GM10266 (cell line): ENCODE measurements around the gene CFAP141.
"Not testable (repeated sequence)": the region's sequence is repeated elsewhere in the genome, so short reads cannot be mapped to it uniquely, and the experiment has no call there.

Source experiments
- DNase-seq: peaks from one replicate; pipeline ENCODE4 v3.0.0; 2012; ENCODE audit errors: extremely low spot score
- TF ChIP-seq, protein P1 (sequence below): IDR thresholded peaks from 2 replicates; pipeline ENCODE4 v1.5.1; 2012; ENCODE audit warnings: mild to moderate bottlenecking, low read depth; ENCODE audit not compliant: control insufficient read depth, insufficient read depth; ENCODE audit errors: missing control alignments

The CFAP141 gene

DNA sequence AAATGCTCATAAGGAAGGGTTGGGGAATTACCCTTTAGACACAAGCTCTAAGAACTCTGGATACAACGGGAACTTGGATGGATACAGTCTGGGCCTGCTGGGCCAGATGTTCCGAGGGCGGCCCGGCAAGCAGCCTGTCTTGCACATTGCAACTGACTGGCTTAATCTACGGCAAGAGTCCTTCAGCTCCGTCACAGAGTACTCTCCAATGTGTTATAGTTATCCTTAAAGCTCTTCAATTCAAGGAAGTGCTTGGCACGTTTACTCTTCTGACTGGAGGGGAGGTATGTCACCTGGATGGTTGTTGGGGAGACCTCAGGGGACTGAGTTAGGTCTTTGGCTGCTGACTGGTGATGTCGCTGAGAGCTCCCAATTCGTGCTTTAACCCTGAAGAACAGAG lies 1.1 kb upstream of the CFAP141 start:
- TF ChIP-seq, protein P1, sequence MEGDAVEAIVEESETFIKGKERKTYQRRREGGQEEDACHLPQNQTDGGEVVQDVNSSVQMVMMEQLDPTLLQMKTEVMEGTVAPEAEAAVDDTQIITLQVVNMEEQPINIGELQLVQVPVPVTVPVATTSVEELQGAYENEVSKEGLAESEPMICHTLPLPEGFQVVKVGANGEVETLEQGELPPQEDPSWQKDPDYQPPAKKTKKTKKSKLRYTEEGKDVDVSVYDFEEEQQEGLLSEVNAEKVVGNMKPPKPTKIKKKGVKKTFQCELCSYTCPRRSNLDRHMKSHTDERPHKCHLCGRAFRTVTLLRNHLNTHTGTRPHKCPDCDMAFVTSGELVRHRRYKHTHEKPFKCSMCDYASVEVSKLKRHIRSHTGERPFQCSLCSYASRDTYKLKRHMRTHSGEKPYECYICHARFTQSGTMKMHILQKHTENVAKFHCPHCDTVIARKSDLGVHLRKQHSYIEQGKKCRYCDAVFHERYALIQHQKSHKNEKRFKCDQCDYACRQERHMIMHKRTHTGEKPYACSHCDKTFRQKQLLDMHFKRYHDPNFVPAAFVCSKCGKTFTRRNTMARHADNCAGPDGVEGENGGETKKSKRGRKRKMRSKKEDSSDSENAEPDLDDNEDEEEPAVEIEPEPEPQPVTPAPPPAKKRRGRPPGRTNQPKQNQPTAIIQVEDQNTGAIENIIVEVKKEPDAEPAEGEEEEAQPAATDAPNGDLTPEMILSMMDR = no peak

DNA sequence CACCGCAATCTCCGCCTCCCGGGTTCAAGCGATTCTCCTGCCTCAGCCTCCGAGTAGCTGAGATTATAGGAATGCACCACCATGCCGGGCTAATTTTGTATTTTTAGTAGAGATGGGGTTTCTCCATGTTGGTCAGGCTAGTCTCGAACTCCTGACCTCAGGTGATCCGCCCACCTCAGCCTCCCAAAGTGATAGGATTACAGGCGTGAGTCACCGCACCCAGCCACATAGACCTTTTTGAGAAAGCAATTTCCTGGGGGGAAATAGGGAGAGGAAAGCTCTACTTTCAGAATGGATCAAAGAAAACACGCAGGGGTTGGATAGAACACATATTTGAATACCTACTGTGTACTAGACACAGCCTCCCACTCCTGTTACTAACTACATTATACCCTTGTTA lies 355 bp downstream of the CFAP141 start:
- DNase-seq = not testable (repeated sequence)

More for the DNA sequence above, 1.1 kb upstream of the CFAP141 start:
- no peak for DNase-seq

DNA sequence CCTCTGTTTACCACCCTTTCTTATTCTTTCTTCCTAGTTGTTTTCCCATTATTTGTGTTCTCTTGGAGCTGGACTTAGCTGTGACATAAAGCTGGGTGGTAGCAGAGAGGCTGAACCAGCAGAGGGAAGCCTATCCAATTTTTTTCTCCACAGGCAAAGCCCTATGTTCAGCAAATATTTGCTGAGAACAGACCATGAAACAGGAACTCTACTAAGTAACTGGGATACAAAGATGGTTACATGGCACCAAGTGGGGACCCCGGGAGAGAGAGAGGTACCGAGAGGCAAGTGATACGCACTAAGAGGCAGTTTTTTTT lies 6.6 kb downstream of the CFAP141 start:
- TF ChIP-seq, protein P1 = no peak
- DNase-seq = no peak

DNA sequence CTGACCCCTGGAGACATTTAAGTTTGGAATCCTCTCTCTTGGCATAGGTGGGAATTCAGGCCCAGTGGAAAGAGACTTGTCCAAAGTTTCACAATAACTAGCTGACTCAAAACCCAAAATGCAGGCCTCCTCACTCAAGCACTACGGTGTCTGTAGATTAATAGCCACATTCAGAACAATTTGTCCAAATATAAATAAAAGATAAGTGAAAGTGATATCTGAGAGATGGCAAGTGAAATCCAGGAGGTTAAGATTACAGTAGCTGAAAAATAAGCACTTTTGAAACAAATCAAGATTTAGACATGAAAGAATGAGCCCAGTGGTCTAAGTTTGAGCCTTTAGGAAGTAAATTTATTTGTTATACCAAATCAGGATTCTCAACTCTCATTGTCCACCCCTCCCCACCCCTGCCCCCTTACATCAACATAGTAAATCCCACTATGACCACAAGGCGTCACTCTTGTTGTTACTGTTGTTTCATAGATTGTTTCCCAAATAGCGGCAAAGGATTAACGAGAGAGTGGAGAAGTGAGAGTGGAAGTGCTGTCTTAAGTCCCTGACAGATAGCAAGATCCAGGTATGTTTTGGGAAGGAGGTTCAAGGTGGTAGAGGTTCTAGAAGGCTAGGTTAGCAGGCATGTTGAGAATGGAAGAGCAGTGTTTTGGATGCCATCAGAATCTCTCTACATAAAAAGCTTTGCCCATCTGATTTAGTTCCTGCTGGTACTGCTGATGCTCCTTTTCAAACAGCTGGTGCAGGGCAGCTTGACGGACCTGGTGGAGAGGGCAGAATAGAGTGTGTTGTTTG lies 7.2 kb downstream of the CFAP141 start:
- TF ChIP-seq, protein P1 = peak; percentile 57
- peak; percentile 43 for DNase-seq

DNA sequence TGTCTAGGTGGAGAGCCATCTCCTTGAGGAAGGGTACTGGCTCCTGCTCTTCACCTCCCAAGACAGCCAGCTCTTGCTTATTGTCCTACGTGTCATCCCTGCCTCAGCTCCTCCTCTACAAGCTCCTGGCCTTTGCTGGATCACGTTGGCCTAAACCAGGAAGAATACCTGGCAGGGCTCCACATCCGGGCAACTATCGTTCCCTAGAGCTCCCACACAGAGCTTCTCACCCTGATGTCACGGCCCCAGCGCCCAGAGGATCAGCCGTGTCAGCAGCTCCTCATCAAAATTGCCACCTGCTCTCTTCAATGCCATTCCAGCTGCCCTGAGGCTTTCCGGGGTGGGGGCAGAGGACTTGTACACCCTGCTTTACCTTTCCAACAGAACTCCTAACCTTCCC lies 12.3 kb downstream of the CFAP141 start:
- DNase-seq = no peak
- TF ChIP-seq, protein P1 = no peak

DNA sequence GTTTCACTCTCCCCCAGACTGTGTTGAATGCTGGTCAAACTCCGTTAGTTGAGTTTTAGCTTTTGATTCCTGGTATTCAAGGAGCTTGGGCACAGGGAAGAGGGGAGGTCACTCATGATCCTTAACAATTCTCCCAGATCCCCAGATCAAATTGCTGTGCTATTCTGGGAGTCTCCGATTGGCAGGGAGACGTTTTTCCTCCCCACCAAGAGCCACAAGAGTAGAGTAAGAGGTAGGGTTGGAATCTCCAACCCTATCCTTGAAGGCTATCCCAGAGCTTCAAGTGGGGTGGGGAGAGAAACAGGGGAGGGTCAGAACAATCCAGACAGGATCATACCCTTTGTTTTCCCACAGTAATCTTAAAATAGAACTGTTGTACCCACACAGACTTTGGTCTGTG lies 13.7 kb downstream of the CFAP141 start:
- DNase-seq = no peak
- TF ChIP-seq, protein P1 = no peak

DNA sequence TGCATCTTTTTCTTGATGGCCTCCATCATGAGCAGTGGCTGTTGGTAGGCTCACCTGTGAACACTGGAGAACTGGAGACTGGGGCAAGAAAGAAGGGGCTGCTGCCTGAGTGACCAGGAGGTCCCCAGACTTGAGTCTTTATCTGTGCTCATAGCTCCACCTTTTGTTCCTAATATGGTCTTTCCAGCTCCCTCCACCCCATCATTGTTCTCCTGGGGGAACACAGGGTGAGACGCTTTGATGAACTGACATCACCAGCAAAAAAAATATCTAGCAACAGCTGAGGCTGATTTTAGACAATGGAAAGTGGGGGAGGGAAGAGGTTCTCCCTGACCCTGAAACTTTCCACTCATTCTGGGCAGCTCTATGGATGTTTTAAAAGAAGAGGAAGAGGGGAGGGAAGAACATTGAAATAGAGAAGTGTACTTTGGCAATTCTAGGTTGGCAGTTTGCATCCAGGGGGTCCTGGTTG lies 14.1 kb downstream of the CFAP141 start, which contains the start of gene TPM3:
TSS of gene TPM3 (minus strand) at position 111 of the 472 bp plus-strand sequence. CDS start at position 29, 82 bp downstream.
- TF ChIP-seq, protein P1 = no peak
- DNase-seq = no peak

DNA sequence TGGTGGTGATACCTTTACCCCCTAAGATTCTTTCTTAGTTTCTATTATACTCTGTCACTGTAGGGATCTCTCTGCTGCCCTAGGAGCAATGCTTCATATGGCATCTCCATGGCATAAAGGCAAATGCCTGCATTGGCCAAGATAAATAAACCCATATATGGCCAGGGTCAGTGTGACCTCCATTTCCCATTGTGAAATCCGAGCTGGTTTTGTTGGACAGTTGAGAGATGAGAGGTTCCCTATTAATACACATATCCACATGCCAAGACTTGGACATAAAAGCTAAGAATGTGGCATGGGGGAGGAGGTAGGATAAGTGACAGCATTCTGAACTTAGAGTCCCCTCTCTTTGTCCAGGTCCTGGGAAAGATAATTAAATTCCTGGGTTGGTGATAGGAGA lies 15.6 kb downstream of the CFAP141 start:
- no peak for DNase-seq
- TF ChIP-seq, protein P1 = no peak
